ENCODE data around the gene GPC5.
"Not testable (repeated sequence)": the region's sequence is repeated elsewhere in the genome, so short reads cannot be mapped to it uniquely, and the experiment has no call there.

The GPC5 gene

DNA sequence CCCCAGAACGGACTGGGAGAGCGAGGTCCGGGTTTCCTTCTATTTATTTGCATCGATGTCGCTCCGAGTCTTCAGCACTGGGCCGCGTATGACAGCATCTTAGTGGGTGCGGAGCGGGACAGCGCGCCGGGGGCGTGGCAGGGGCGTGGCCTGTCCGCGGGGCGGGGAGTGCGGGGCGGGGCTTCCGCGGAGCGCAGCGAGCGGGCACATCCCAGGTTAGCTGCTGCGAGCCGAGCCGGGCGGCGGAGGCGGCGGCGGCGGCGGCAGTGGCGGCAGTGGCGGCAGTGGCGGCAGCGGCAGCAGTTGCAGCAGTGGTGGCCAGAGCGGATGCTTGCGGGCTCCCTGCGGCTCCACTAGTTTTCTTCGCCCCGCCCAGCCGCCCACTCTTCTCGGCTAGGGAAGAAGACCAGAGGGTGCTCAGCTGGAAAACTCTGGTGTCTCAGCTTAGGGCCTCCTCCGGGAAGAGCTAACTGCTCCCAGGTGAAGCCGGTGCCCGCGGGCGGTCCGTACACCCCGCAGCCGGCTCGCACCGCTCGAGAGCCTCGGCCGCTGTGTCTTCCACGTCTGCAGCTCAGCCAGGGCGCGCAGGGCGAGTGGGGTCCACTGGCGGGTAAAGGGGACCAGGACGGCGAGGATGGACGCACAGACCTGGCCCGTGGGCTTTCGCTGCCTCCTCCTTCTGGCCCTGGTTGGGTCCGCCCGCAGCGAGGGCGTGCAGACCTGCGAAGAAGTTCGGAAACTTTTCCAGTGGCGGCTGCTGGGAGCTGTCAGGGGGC is at the start of gene GPC5:
Gene GPC5 (plus strand): TSS at position 209 of the 776 bp plus-strand sequence.
- DNase-seq (ENCODE audit: low read depth in 2 of 3, low spot score in 2 of 3), result peak; percentile 70 to 80 (median 78)

DNA sequence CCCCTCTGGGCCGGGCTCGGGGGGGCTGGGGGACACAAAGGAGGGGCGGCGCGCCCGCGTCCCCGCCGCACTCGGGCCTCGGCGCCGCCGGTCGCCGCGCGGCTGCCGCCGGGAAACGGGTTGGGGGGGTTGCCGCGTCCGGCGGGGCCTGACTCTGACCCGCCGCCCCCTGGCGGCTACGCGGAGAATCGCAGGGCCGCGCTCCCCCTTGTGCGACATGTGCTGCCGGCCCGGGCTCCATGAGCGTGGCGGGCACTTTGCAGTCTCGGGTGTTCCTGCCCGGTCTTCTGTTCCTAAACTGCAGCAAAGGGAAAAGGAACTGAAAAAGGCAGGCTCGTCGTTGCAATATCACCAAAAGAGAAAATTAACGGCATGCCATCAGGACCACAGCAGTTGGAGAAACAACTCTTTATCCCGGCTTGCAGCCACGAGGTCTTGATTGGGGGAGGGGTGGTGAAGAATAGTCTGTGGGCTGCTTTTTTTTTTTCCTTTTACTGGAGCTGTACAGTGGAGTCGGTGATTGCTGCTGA is 49.5 kb upstream of the GPC5 start:
- peak; percentile 81 to 94 (median 94) for DNase-seq (ENCODE audit: low read depth in 2 of 3, low spot score in 2 of 3)

DNA sequence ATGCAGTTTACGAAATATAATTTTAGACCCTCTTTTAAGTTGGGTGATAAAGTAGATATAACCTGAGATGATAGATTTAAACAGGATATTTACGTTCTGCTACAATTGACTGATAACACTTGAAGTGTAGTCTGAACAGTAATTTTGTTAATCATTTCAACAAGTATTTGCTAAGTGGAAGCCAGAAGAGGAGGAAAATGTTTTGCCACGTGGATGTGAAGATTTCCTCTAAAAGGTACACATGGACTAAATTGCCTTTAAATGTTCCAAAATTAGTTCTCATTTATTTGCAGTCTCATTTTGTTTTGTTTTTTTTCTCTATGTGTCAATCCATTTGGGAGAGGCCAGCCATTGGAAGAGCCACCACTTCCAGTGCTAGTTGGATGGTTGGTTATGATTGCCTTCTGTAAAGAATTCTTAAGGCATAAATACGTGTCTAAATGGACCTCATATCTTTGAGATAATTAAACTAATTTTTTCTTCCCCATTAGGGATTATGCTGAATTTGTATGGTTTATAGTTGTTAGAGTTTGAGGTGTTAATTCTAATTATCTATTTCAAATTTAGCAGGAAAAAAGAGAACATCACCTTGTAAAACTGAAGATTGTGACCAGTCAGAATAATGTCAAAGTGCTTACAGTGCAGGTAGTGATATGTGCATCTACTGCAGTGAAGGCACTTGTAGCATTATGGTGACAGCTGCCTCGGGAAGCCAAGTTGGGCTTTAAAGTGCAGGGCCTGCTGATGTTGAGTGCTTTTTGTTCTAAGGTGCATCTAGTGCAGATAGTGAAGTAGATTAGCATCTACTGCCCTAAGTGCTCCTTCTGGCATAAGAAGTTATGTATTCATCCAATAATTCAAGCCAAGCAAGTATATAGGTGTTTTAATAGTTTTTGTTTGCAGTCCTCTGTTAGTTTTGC is 48.2 kb upstream of the GPC5 start:
- DNase-seq (ENCODE audit: low read depth in 2 of 3, low spot score in 2 of 3), result no peak

DNA sequence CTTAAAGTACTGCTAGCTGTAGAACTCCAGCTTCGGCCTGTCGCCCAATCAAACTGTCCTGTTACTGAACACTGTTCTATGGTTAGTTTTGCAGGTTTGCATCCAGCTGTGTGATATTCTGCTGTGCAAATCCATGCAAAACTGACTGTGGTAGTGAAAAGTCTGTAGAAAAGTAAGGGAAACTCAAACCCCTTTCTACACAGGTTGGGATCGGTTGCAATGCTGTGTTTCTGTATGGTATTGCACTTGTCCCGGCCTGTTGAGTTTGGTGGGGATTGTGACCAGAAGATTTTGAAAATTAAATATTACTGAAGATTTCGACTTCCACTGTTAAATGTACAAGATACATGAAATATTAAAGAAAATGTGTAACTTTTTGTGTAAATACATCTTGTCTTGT is 47.3 kb upstream of the GPC5 start:
- no peak for DNase-seq (ENCODE audit: low read depth in 2 of 3, low spot score in 2 of 3)

DNA sequence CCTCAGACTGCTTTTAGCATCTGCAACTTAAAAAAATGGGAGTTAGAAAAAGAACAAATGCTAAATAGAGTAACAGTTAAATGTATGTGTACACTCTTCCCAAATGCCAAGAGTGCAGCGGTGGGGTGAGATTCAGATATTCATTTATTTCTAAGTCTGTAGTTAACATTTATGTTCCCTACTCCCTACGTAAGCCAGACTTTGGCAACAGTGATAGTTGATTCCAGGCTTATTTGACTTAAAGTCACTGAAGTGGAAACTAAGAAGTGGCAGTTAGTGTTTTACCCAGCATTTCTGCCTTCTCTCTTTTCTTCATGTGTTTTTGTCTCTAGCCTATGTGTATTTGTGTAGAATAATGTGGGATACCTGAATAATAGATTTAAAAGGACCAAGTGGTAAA is 46.4 kb upstream of the GPC5 start:
- DNase-seq (ENCODE audit: low read depth in 2 of 3, low spot score in 2 of 3), result no peak

DNA sequence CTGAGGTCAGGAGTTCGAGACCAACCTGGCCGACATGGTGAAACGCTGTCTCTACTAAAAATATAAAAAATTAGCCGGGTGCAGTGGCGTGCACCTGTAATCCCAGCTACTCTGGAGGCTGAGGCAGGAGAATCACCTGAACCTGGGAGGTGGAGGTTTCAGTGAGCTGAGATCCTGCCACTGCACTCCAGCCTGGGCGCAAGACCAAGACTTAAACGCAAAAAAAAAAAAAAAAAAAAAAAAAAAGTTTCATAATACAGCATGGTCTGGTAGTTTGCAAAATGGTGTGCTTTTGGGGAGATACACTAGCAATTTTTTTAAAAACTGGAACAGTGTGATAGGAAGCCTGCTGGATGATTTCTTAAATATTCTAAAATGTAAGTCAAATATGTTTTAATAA is 45.5 kb upstream of the GPC5 start:
- not testable (repeated sequence) for DNase-seq (ENCODE audit: low read depth in 2 of 3, low spot score in 2 of 3)

DNA sequence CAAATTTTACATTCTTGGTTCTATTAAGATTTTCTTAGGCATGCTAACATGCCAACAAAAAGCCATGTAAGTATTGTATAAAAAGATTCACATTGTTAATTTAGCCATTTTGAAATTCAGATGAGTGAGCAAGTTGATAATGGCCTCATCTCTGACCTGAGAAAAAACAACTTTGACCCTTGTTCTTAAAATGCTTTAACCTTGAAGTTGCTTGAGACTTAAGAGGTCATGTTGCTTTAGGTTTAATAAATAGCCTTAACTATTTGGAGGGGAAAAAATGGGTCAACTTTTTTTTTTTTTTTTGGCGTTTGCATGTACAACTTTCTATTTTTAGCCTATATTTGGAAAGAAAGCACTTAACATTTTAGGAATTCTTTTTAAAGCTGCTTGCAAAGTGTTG is 44.9 kb upstream of the GPC5 start:
- DNase-seq (ENCODE audit: low read depth in 2 of 3, low spot score in 2 of 3), result no peak

DNA sequence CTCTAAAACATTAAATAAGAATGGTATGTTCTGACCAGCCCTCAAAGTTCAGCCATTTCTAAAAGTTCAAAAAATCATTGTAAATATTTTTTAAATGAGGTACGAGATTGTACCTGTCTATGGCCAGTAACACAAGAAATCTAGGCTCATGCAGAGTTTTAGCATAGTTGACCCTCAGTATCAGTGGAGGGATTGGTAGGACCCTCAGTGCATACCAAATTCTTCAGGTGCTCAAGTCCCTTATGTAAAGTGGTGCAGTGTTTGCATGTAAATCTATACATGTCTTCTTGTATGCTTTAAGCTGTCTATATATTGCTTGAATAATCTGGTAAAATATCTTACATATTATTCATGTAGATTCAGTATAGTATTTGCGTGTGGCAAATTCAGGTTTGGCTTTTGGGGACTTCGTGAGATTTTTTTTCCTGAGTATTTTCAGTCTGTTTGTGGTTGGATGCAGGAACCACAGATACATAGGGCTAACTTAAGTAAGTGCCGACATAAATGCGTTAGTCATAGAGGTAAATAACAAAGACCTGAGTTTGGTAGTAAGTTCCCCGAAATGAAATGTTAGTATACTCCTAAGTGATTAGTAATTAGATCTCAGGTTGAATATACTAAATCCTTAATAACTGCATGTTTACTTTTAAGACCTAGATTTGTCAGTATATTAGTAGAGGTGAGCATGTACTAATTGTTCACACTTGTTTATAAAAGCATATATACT is 43.2 kb upstream of the GPC5 start:
- no peak for DNase-seq (ENCODE audit: low read depth in 2 of 3, low spot score in 2 of 3)

DNA sequence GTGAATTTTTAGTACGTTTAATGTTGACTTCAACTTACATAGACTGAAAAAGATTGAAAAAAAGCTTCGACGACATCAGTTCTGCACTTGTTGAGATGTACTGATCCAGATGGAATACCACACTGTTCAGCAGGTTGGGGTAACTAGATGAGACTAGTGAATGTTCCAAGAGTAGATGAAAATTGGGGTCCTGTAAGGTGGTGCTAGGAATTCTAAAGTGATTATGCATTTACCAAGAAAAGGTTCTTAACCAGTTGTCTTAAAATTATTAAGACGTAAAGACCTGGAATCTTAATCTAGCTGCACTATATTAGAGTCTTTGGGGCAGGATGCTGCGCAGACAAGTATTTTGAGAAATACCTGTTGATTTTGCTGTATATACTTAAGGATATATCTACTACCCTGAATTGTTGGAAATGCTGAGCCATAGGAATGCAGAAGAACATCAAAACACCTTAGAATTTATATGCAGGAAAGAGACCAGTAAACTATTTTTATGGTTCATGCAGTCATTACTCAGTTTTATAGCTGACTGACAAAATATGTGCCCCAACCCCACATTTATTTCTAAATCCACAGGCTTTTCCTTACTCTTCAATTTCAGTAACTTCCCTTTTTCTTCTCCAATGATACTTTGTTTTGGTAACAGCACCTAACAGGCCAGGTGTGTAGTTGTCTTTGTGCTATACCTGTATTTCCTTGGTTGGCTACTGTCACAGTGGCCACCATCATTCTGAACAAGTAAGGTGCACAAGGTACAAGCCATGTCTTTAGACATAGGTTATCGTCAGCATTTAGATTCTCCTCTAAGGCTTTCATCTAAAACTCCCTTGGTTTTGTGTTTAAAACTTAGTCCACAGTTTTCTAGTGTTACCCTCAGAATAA is 42.4 kb upstream of the GPC5 start:
- no peak for DNase-seq (ENCODE audit: low read depth in 2 of 3, low spot score in 2 of 3)

DNA sequence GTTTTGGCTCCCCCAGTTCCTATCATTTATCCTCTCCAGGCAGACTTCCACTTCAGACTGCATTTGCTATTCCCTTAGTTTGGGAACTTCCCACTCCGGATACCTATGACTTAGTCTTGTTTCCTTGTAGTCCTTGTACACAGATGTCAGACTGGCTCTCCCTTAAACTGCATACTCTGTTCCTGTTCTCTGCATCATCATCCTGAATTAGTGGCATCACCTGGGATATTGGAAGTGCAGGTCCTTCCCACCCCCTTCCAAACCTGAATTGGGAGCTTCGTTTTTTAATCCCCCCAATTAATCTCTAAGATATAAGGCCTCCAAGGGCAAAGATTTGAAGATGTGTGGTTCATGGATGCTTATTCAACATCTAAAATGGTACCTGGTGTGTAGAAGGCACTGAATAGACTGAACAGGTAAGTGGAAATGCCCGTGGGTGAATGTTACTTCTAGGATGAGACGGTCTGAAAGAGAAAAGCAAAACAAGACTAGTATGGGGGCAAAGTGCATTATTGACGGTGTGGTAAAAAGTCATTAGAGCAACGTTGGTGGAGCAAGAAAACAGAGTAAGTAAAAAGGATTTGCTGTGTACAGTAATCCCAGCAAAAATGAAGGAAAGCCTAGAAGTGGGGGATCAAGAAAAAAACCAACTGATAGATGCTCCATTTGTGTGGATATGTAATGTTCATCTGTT is 41.4 kb upstream of the GPC5 start:
- DNase-seq (ENCODE audit: low read depth in 2 of 3, low spot score in 2 of 3), result no peak

DNA sequence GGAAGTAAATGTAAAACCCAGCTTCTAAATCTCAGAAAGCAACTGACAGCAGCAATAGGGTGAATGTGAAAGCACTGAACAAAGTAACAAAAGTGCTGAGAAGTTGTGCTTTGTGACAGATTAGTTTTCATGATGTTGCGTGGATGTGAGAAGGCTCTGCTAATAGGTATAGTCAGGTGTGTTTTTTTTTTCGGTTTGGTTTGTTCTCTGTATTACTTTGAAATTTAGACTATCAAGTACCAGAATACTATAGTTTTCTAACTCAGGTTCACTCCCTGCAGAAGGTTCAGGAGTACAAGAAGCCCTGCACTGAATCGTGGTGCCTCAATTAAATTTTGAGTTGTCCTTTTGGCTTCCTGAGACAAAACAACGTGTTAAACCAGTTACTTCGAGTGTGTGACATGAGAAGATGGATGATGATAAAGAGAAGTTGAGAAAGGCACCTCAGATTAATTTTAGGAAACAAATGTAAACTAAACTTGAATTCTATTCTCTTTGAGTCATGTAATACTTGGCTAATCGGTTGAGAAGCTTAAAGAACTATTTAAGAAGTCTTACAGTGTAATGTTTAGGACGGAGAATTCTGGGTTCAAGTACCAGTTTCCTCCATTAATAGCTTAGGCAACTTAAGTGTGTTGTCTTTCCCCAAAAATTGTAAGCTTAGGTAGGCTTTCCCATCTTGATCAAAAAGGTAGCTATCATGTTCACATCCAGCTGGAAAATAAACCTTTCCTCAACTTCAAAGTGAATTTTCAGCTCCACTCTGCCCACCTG is 40.6 kb upstream of the GPC5 start:
- DNase-seq (ENCODE audit: low read depth in 2 of 3, low spot score in 2 of 3), result no peak

DNA sequence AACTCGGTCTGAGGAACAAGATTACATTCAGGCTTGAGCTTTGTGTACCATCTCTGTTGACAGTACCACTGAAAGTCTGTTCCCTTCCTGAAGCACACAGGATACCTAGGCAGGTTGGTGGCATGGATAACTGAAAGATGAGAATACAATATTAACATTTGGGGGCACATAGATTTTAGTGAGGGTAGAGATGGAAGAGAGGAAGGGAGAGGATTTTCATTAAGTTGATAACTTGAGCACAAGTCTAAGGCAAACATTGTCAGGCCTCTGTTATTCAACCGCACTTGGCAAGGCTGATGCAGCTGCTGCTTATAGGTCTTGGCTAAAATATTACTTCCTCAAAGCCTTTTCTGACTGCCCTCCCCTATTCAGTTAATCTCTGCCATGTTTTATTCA is 40.0 kb upstream of the GPC5 start:
- no peak for DNase-seq (ENCODE audit: low read depth in 2 of 3, low spot score in 2 of 3)

DNA sequence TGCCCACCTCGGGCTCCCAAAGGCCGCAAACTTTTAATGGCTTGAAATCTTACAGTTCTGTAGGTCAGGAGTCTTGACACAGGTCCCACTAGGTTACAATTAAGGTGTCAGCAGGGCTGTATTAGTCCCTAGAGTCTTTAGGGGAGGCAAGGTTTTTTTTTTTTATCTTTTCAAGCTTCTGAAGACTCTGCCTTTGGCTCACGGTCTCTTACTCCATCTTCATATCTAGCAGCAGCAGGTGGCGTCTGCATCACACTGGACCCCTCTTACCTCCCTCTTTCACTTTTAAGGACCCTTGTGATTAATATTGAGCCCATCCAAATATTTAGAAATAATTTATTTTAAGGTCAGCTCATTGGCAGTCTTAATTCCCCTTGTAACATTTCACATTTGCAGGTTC is 39.3 kb upstream of the GPC5 start:
- no peak for DNase-seq (ENCODE audit: low read depth in 2 of 3, low spot score in 2 of 3)

DNA sequence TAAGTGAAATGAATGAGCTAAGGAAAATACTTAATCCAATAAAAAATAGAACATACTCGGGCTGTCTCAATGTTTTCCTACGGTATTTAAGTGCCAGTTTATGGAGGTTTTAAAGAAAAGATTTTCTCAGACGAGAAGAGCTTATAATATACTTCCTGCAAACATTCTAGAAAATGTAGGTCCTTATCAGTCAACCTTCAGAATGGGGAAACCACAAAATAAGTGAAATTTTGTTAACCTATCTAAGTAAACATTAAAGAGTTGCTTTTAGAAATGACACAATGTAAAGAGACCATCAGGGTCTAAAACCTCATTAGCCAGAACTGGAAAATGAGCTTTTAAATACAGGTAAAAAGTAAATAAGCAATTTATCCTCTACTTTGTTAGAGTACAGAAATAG is 38.8 kb upstream of the GPC5 start:
- no peak for DNase-seq (ENCODE audit: low read depth in 2 of 3, low spot score in 2 of 3)

DNA sequence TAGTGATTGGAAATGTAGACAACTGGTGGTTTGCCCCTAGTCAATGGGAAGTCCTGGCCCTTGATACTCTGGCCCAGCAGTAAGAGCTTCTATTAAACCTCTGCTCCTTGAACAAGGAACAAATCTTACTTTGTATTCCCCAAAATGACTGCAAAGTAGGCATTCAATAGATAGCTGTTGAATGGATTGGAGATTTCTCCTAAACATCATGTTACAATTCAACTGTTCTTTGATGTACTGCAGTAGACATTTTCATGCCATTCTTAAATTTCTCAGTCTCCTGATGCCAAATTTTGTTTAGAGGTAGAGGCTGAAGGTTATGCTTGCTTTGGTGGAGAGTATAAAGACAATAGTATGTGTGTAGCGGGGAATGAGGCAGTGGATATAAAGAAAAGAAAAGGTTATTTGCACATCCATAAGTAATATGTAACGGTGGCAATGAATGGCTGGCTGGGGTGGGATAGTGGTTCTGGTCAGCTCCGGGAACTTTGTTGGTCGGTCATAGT is 38.1 kb upstream of the GPC5 start:
- DNase-seq (ENCODE audit: low read depth in 2 of 3, low spot score in 2 of 3), result no peak

DNA sequence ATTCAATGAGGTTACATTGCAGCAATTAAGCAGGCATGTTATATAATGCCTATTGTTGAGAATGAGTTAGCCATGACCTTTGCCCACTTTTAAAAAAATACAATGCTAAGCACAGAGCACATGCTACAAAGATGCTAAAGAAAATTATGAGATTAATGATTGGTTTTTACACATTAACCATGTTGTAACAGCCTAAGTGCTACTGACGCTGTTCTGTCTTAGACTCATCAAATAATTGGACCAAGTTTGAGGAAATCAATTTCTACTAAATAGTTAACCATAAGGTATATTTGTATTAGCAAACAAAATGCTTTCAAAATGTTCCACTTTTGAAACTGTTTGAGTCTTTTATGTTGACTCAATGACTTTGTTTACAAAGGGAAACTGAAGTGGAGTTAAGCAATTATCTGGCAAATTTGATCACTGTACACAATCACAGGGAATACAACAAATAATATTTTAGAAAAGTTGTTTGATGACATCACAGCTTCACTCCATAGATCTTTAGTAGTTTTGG is 36.6 kb upstream of the GPC5 start:
- DNase-seq (ENCODE audit: low read depth in 2 of 3, low spot score in 2 of 3), result no peak

DNA sequence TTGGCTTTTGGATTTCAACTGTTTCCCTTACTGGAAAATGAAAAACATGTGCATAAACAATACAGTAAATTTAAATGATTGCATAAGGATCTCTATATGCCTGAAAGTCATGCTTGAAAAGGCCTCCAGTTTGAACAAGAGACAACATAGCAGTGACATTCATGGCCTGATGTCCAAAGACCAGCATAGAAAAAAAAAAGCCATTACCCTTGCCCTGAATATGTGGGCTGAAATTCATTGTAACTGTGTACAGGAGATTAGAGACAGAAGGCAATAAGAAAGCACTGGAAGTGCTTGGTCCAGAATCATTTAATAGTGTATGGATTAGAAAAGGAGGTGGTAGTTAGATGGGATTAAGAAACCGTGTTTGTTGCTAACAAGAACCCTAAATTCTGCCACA is 35.5 kb upstream of the GPC5 start:
- DNase-seq (ENCODE audit: low read depth in 2 of 3, low spot score in 2 of 3), result no peak

DNA sequence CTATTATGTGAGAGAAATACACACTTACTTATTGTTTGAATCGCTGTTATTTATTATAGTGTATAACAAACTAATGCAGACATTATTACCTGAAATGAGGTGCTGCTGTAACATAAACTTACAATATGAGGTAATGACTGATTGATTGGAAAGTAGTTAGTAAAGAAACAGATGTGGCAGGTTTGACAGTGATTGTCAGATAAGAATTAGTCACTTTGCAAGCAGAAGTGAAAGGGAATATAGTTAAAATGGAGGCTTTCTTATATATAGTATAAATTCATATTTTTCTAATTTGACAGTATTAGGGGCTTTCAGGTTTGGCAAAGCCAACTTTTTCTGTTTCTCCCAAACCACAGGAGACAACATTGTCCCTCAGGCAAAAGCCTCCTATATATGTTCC is 30.3 kb upstream of the GPC5 start:
- no peak for DNase-seq (ENCODE audit: low read depth in 2 of 3, low spot score in 2 of 3)

All from activated CD8-positive, alpha-beta memory T cell treated with anti-CD3 and anti-CD28 coated beads for 48 hours (primary cell).